GM19452 (cell line): ENCODE results near the gene INPP5J.
"Not testable (repeated sequence)": the region's sequence is repeated elsewhere in the genome, so short reads cannot be mapped to it uniquely, and the experiment has no call there.

ENCODE experiments used
- ATAC-seq: cut with Tn5 transposase; IDR thresholded peaks from one replicate; pipeline ENCODE4 v1.9.1; 2021; ENCODE audit not compliant: unreplicated experiment

INPP5J gene

DNA sequence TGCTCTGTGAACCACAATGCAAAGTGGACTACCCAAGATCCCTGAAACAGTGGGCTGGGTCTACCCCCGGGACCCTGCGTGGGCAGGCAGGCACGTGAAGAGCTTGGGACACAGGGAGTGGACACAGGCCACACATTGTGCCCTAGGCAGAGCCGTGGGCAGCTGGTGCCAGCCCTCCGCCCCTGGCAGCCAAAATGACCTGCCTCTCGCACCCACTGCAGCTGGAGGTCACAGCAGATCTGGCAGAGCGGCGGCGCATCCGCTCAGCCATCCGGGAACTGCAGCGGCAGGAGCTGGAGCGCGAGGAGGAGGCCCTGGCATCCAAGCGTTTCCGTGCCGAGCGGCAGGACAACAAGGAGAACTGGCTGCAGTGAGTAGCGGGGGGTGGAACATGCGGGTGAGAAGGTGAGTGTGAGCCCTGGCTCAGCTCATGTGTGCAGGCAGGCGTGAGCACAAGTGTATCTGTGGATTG is 35.0 kb upstream of the INPP5J start:
- no peak for ATAC-seq

DNA sequence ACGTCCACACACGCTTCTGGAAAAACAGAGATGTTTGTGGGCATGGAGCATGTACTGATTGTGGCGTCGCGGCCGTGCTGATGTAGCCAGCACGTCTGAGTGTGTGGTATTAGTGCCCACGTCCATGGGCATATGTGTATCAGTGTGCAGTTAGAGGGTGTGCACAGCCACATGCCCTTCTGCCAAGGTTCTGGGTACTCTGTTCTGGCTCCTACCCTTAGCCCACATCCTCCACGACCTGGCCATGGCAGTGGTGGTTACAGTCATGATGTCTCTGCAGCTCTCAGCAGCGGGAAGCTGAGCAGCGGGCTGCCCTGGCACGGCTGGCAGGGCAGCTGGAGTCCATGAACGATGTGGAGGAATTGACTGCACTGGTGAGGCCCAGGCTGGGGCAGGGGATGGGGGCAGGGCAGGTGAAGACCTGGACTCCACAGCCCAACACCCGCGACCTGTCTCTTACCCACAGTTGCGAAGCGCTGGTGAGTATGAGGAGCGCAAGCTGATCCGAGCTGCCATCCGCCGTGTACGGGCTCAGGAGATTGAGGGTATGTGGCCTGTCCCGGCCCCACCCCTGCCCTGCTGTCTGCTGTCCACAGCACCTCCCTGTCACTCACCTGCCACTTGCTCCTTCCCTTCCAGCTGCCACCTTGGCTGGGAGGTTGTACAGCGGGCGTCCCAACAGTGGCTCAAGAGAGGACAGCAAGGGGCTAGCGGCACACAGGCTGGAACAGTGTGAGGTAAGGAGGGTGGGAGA is 34.4 kb upstream of the INPP5J start:
- ATAC-seq = no peak

DNA sequence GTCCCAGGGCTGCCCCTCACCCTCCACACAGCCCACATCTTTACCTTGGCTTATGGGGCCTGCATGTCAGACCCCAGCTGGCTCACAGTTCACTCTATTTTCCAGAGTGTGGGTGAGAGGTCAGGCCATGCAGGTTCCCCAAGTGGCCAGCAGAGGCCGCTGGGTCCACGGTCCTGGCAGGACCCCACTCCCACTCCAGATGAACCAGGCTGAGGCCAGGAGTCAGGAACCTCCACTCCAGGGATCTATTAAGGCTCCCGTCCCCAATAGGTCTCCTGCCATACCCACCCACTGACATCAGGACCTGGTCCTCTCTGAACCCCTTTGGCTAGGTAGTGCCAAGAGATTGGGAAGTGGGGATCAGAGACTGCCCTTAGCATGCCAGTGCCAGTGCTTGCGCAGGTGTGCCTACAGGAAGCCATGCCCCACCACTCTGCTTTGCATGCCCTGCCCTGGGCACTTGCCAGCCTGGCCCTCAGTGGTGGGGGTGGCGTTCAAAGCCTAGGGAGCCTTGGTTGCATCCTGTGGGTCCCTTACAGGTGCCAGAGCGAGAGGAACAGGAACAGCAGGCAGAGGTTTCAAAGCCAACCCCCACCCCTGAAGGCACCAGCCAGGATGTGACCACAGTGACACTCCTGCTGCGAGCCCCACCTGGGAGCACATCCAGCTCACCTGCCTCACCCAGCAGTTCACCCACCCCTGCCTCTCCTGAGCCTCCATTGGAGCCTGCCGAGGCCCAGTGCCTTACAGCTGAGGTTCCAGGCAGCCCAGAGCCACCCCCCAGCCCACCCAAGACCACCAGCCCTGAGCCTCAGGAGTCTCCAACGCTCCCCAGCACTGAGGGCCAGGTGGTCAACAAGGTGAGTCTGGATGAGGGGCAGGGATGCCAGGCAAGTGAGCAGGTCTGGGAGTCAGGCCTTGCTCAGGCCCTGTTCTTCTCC is 33.3 kb upstream of the INPP5J start:
- no peak for ATAC-seq

DNA sequence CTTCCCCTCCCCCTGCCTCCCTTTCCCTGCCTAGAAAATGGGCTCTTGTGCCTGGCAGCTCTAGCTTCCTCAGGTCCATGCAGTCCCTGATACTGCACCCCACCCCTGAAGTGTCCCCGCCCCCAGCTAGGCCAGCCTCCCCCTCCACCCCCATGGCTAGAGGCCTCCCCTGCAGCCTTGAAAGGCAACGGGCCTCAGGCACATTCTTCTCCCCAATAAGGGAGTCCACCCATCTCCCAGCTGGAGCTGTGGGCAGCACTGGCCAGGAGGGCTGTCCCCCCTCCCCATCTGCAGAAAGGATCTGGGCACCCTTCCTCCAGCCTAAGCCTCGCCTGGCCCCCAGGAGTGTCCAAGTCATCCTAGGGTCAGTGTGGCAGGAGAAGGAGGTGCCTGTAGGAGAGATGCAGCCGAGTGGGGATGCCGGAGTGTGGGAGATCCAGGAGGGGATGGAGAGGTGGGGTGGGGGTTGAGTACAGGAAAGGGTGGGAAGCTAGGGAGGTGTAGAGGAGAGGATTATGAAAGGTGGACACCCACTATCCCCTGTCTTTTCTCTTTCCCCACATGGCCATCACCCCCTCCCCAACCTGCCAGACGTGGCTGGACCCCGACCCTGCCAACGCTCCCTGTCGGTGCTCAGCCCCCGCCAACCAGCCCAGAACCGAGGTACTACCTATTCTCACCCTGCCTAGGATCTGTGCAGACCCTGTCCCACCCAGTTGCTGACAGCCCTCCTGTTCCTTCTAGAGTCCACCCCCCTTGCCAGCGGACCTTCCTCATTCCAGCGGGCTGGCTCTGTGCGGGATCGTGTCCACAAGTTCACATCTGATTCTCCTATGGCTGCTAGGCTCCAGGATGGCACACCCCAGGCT is 32.3 kb upstream of the INPP5J start:
- ATAC-seq = no peak

DNA sequence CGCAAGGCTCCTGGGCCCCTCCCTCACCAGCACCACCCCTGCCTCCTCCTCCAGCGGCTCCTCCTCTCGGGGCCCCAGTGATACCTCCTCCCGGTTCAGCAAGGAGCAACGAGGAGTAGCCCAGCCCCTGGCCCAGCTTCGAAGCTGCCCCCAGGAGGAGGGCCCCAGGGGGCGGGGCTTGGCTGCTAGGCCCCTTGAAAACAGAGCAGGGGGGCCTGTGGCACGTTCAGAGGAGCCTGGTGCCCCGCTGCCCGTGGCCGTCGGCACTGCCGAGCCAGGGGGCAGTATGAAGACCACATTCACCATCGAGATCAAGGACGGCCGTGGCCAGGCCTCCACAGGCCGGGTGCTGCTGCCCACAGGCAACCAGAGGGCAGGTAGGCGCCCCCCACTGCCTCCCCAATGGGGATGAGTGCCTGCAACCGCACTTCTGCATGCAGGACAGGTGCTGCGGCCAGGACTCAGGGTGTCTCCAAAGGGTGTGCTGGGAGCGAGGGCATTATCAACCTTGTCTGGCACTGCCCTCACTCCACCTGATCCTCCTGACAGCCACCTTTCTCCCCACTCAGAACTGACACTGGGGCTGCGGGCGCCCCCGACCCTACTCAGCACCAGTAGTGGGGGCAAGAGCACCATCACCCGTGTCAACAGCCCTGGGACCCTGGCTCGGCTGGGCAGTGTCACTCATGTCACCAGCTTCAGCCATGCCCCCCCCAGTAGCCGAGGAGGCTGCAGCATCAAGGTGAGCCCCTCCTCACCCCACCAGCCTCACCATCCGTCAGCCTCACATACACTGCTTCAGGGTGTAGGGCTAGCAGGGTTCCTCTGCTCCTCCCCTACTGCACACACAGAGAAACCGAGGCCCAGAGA is 31.4 kb upstream of the INPP5J start:
- no peak for ATAC-seq

DNA sequence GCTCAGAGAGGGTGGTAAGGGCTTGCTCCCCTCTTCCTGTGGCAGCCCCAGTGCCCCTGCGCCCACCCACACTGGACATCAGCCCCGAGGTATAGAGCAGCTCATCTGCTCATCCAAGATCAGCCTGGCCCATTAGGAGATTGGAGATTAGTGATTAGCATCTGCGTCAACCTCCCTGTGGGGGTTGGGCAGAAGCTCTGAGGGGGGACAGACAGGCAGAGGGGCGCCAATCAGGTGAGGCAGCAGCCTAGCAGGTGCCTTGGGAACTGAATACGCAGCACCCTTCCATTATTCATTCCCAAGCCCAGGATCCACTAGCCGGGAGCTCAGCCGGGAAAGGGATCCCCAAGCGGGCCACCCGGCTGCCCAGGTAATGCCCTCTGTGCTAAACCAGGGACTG is 30.6 kb upstream of the INPP5J start:
- no peak for ATAC-seq

DNA sequence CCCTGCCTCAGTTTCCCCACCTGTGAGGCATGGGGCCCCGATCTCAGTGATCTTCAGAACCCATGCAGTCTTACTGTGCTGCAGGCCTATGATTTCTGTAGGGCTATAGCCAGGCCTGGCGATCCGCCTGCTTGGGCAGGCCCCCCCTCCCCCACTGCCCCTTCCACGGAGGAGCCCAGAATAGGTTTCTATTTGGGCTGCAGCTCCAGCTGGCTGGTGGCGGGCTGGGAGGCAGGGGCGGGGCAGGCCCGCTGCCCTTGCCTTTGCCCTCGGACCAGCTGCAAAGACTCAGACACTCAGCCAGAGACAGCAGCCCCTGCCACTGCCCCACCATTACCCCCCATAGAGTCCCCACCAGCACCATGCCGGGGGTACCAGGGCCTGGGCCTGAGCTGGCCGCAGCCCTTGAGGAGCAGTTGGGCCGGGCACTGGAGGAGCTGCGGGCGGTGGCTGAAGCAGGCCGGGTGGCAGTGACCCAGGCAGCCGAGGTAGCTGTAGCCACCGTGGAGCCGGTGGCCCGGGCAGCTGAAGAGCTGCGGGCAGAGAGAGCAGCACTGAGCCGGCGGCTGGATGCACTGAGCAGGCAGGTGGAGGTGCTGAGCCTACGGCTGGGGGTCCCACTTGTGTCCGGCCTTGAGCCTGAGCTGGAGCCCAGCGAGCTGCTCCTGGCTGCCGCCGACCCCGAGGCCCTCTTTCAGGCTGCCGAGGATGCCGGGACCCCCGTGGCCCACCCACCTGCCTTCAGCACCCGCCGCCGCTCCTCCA is 29.5 kb upstream of the INPP5J start:
- no peak for ATAC-seq

DNA sequence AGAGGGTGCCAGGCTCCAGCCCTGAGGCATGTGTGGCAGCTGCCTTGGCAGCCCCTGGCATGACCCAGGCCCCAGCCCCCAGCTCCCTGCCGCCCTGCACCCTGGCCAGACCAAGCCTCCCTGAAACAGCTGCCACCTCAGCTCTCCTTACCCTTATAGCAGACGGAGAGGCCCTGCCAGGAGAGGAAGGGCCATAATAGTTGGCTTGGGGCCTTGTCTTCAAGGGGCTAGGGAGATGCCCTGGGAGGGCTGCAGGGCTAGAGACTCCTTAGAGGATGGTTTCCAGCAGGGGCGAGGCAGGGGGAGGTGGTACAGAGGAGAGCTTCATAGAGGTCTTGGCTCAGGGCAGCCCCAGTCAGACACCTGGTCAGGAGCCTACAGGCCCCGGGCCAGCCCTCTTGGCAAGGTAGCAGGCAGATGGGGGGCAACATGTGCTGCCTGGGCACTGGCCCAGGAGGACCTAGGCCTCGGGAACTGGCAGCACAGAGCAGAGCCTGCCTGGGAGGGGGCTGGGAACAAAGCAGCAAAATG is 28.7 kb upstream of the INPP5J start:
- ATAC-seq = no peak

DNA sequence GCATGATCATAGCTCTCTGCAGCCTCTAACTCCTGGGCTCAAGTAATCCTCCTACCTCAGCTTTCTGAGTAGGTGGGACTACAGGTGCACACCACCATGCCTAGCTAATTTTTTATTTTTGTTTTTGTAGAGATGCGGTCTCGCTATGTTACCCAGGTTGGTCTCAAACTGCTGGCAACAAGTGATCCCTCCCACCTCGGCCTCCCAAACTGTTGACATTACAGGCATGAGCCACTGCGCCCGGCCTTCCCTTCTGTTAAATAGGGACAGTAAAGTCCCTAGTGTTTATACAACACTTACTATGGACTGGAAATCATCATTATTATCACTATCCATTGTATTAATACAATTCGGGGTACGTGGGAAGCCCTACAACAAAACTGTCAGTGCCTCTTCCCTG is 28.0 kb upstream of the INPP5J start:
- ATAC-seq = no peak

DNA sequence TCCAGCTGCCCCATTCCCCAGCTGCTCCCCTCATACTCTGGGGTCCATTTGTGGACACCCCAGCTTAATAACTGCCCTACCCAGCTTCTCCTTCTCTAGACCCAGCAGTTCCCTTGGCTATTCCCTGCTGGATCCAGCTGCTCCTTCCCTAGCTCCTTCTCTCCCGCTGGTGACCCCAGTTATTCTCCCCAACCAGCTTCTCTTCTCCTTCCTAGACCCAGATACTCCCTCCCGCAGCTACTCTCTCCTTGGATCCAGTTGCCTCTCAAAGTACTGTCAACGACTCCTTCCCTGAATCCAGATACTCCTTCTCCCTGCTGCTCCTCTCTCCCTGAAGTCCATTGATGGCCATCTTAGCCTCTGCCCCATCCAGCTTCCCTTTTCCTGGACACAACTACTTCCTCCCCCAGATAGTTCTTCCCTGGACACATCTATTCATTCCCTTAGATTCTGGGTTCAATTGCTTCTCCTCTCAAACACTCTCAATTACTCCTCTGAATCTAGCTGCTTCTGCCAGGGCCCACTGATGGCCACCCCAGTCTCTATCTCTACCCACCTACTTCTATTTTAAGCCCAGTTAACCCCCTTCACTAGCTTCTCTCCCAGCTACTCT is 27.0 kb upstream of the INPP5J start:
- no peak for ATAC-seq

DNA sequence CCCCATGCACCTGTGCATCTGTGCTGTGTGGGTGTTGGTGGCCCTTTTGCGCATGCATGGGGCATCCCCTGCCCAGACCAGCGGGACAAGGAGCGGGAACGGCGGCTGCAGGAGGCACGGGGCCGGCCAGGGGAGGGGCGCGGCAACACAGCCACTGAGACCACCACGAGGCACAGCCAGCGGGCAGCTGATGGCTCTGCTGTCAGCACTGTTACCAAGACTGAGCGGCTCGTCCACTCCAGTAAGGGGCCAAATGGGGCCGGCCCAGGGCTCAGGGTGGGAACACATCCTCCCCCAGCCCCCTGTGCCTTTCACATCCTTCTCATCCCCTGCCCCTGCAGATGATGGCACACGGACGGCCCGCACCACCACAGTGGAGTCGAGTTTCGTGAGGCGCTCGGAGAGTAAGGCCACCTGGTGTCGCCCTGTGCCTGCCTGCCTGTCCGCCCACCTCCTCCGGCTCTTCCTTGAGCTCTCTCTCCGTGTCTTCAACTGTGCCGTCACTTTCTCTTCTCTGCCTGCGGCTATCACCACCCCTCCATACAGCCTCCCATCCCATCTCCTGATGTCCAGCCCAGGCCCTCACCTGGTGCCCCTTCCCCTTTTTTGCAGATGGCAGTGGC is 26.0 kb upstream of the INPP5J start:
- ATAC-seq = no peak

DNA sequence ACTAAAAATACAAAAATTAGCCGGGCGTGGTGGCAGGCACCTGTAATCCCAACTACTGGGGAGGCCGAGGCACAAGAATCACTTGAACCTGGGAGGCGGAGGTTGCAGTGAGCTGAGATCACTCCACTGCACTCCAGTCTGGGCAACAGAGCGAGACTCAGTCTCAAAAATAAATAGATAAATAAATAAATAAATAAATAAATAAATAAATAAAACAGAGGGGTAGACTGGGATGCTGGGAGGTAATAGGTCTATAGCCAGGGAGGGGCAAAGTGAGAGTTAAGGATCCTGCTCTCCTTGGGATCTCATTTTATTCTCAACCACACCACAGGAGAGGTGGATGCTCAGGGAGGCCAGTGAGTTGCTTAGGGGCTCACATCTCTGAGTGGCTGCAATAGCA is 25.2 kb upstream of the INPP5J start:
- not testable (repeated sequence) for ATAC-seq

DNA sequence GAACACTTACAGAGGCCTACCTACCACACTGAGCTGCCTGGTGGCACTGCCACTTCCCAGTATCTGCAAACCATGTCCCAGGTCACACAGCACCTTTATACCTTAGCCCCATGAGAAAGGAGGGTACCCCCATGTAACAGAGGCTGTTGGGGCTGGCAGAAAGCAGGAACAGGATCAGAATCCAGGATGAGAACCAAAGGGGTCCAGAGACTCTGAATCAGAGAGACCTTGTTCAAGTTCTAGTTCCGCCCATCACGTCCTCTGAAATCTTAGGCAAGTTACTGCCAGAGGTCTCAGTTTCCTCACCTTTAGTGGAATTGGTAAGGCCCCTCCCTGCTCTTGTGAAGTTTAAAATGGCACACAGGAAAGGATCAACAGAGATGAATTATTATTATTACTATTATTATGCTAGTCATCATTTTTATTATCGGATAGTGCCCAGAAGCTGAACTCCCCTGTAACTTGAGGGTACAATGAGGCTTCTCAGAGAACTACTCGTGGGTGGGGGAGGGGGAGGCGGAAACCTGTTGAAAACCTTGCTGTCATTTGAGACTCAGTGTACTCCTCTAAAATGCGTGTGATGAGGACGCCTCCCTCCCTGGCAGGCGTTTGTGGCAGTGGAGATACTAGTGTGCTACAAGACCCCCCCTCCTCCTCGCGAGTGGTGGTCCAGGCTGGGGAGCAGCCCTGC is 24.7 kb upstream of the INPP5J start:
- ATAC-seq = no peak

DNA sequence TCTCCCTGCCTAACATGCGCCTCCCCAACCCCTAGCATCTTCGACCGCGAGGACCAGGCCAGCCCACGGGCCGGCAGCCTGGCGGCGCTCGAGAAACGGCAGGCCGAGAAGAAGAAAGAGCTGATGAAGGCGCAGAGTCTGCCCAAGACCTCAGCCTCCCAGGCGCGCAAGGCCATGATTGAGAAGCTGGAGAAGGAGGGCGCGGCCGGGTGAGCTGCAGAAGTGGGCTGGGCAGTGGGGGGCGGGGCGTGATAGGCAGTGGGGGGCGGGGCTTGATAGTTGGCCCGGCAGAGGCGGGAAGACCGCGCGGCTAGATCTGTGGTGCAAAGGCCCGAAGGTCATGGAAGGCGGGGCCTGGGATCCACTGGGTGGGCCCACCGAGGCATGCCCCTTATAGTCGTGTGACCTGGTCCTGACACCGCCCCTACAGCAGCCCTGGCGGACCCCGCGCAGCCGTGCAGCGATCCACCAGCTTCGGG is 24.1 kb upstream of the INPP5J start:
- ATAC-seq = no peak

DNA sequence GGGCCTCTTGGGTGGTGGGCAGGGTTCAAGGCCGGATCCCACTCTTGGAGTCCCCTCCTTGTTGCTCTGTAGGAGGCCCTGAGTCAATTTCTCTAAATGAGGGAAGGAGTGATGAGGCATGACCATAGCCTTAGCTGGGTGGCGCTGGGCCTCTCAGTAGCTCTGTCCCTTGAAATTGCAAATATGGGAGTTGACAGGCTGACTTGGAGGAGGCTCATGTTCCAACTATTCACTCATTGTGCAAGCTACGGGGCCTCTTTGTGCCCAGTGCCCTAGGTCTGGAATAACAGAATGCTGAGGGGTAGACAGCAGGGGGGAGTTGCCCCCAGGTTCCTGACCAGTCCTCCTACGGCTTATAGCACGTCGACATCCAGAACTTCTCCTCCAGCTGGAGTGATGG is 23.4 kb upstream of the INPP5J start:
- no peak for ATAC-seq

DNA sequence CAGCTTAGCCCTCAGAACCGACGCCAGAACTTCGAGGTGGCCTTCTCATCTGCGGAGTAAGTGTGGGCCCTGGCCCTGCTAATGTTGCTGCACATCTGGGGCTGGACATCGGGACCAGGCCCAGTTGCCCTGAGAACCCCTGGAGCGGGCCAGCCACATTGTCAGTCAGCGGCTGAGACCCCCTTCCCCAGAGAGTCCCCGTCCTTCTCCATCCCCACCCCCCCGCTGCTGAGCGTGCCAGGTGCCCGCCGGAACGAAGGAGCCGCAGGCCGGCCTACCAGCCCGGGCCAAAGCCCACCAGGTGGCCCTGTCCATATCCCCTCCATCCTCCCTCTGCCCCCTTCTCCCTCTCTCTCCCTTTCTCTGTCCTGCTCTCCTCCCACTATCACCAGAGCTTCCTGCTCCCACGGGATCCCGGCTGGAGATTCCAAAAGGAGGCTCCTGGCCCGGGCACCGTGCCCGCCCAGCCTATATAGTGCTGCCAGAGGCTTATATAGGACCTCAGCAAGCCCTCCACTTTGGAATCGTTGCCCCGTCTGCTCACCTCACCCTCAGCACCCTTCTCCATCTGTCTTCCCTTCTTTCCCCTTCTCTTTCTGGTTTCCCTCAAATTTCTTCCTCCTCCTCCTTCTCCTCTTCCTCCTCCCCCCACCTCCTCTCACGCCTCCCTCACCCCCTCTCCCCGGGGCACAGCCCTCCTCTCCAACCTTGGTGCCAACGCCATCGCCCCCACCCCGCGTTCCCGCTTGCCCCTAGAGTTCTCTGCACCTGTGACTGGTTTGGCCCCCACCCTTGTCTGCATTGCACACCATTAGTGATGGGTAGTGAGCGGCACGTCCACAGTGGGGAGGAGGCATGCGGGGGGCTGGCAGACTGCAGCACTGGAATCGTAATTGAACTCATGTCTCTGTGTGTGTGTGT is 22.7 kb upstream of the INPP5J start:
- no peak for ATAC-seq
